ENCODE results near the gene SERPINH1.

The SERPINH1 gene

GRCh38 chr11:75533896-75534258 lies 28.2 kb upstream of the SERPINH1 start:
- DNase-seq: no peak

DNA sequence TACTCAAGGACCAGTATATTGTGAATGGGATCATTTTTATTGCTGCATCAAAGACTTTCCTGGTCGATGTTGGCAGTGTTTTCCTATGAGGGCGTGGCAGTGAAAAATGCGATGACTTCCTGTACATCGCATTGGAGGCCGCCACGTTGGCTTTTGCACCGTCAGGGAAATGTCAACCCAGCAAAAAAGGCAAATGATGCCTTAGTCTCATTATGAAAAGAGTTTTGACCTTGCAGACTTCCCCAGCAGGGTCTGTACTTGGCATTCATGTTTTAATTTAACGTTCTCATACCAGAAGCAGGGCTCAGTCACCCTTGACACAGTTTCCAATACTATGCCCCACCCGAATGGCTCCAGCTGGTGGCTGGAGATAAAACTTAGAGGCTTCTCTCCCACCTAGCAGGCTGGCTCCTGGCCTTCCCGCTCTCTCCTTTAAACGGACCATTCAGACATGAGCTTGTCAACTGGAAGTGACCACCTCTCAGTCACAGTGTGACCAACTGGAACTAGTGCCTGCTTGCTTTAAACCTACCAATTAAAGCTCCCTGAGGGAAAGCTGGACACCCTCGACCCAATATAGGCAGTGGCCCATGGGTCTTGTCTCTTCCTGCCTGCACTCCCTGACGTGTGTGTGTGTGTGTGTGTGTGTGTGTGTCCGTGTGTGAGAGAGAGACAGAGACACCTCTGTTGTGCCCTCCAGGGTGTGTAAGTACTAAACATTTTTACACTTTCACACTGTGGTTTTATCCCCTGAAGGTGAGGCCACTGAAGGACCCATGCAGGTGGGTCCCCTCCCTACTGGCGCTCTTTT lies 27.6 kb upstream of the SERPINH1 start:
- DNase-seq: no peak

DNA sequence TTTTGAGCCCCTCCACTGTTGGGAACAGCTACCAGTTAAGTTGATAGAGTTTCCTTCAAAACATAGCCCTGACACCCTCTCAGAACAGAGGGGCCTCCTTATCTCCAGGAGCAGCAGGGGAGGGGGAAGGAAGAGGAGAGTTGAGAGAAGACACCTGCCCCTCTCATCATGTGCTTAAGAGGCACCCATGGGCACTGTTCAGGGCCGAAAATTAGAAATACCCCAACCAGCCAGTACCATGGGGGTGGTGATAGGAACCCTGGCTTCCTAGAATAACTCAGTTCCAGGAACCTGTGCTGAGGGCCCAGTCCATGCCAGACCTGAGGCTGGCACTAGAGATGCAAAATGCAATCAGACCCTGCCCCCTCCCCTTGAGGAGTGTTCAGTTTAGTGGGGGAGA lies 27.0 kb upstream of the SERPINH1 start:
- no peak for DNase-seq

DNA sequence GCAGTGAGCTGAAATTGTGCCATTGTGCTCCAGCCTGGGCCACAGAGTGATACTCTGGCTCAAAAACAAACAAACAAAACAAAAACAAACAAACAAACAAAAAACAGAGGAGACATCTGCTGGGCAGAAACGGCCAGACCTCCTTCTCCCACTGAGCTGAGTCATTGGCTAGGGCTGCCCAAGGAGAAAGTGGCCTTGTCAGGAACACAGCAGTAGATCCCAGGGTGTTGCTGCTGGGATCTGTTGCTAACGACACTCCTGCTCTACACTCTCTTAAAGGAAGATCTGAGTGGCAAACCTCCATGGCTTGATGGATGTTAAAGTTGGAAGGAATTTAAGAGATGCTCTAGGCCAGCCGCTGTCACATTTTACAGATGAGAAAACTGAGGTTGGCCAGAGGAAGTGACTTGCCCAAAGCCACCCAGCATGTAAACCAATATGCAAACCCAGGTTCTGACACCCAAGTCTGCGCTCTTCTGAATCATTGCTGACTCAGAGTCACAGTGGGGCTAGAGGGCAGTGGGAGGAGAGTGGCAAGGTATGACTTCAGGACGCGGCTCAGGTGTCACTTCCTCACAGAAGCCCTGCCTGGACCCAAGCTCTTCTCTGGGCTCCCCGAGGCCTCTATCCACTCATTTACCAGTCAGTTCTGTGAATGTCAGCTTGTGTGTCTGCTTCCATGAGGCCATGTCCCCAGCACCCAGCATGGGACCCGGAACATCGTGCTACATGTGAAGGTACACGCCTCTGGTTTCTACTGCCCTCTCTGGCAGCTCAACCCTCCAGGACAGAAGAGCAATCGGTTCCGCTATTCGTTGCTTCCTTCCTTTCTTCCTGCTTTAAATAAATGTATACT lies 25.0 kb upstream of the SERPINH1 start:
- DNase-seq: no peak

DNA sequence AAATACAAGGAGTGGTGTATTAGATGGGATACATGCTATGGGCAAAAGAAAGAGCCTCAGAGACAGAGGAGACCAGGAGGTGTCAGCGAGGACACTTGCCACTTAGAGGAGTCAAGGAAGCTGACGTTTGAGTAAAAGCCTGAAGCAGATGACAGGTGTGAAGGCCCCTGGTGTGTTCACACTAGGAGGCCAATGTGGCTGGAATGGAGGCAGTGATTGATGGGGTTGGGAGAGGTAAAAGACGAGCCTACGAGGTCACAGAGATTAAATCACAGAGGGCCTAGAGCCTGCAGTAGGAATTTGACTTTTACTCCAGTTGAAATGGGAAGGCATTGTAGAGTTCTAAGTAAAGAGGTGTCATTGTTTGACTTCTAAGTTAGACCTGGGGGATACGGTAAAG lies 24.3 kb upstream of the SERPINH1 start:
- DNase-seq: no peak

DNA sequence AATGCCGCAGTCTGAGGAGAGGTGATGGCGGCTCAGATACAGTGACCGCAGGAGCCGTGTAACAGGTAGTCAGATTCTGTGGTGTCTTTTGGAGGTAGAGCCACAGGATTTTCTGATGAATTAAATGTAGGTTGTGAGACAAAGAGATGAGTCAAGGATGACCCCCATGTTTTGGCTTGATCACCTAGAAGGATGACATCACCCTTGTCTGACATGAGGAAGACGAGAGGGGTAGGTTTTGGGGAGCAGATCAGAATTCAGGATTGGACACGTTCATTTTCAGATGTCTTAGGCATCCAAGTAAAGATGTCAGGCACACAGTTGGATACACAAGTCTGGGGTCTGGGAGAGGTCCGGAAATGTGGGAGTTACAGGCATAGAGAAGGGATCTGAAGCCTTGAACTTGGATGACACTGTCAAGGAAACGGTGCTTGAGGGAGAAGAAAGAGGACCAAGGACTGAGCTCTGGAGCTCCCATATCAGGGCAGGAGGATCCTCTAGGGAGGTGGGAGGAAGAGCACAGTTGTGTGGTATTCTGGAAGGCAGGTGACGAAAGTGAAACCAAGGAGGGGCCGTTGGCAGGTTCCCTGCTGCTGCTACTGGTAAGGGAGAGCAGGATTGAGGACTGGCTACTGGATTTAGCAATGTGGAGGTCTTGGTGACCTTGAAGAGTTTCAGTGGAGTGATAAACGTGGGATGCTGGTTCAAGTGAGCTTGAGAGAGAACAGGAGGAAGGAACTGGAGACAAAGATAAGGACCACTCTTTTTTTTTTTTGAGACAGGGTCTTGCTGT lies 23.7 kb upstream of the SERPINH1 start:
- no peak for DNase-seq

- DNase-seq: no peak
Measured at GRCh38 chr11:75539459-75540334, 22.4 kb upstream of the SERPINH1 start.

DNA sequence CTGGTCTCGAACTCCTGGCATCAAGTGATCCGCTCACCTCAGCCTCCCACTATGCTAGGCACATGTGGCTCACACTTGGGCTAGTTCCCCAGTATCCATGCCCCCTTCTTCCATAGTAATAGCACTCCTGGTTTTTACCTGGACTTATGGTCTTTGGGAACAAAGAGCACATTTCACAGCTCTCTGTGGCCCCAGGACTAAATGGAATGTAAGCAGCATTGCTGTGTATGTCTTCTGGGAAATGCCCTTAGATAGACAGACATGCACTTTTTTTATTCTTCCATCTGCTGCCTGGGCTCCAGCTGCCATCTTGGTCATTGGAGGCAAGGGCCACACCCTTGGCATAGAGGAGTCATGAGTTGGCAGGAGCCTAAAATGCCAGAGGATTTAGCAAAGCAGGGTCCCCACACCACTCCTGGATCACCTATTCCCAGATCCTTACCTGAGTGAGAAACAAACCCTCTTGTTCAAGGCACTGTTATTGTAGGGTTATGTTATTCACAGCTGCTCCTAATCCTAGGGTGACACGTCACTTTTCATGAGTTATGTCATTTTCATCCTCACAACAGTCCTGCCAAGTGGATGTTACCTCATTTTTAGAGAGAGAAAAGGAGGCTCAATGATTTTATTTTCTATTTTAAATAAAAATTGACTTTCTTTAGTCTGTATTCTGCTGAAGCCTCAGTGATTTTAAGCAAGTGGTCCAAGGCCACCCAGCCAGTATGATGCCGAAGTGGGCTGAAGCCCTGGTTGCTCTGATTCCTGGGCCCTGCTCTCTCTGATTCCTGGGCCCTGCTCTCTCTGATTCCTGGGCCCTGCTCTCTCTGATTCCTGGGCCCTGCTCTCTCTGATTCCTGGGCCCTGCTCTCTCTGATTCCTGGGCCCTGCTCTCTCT lies 20.6 kb upstream of the SERPINH1 start:
- no peak for DNase-seq

- no peak for DNase-seq
Measured at GRCh38 chr11:75542088-75542438, 20.0 kb upstream of the SERPINH1 start.

- DNase-seq: no peak
Measured at GRCh38 chr11:75543806-75544205, 18.2 kb upstream of the SERPINH1 start.

DNA sequence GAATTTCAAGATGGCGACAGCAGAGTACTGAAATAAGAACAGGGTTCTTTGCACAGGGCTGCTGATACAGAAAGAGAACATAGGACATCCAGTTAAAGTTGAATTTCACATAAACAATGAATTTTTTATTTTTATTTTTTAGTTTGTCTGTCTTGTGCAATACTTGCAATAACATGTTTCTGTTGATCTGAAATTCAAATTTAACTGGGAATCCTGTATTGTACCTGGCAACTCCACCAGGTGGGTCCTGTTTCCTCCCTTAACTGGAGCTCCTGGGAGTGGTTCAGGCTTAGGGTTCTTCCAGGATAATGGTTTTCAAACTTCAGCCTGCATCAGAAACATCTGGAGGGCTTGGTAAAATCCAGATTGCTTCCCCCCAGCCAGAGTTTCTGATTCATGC lies 14.9 kb upstream of the SERPINH1 start:
- no peak for DNase-seq

DNA sequence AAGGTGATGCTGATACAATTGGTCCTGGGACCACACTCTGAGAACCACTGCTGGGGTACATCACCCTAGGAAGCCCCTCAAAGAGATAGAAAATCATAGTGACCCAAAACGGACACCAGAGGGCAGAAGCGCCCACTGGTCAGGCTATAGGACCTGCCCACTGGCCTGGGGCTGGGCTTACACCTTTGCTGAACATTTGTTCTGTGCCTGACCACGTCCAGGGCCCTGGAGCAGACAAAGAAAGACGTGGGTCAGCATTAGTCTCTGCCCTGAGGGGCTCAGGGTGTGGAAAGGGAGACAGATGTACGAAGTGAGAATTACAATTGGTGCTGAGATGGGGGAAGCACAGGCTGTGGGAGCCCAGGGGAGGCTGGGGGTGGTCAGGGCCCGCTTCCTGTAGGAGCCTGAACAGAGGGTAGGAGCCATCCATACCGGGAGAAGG lies 14.4 kb upstream of the SERPINH1 start:
- DNase-seq: peak; percentile 69

DNA sequence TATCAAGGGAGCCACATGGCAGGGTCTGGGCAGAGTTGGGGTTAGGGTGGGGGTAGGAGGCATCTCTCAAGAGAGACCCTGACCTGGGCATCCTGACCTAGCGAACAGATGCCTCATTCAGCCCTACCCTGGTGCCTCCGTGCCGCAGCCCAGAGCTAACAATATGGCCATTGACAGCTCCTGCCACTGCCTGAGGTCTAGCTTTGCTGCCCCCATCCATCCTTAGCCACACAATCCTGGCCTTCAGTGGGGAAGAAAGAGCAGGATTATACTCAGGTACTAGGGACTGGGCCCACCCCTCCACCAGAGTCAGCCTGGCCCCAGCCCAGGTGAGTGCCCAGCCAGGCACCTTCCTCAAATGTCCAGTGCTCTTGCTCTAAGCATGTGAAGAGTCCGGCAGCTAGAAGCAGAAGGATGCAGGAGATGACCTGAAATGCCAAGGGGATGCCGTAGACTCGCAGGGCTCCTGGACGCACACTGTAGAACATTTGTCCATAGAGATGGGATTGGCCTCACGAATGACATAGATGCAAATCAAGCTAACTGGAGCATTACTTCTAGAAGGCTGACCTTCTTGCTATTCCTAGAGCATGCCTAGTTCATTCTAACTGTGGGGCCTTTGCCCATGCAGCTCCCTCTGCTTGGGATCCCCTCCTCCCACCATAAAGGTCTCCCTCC lies 13.3 kb upstream of the SERPINH1 start:
- DNase-seq: no peak

DNA sequence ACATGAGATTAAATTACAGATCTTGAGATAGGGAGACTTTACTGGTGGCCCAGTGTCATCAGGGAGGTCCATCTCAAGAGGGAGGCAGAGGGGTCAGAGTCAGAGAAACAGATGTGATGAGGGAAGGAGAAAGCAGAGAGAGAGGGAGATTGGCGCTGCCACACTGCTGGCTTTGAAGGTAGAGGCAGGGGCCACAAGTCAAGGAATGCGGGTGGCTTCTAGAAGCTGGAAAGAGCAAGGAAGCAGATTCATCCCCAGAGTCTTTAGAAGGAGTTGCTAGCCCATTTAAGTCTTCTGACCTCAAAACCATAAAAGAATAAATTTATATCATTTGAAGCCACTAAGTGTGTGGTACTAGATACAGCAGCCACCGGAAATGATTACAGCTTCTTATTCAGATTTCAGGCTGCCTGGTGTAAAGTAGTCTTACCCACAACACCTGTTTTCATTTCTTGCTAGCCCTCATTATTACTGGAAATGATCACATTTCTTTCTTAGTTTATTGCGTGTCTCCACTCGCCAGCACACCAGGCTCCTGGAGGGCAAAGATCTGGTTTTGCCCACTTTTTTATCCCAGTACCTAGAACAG lies 12.6 kb upstream of the SERPINH1 start:
- DNase-seq: no peak

- DNase-seq: no peak
Measured at GRCh38 chr11:75553182-75553581, 8.9 kb upstream of the SERPINH1 start.

GRCh38 chr11:75553889-75554257 lies 8.2 kb upstream of the SERPINH1 start:
- DNase-seq: no peak

- DNase-seq: peak; percentile 76
Measured at GRCh38 chr11:75554258-75555022, 7.6 kb upstream of the SERPINH1 start.

DNA sequence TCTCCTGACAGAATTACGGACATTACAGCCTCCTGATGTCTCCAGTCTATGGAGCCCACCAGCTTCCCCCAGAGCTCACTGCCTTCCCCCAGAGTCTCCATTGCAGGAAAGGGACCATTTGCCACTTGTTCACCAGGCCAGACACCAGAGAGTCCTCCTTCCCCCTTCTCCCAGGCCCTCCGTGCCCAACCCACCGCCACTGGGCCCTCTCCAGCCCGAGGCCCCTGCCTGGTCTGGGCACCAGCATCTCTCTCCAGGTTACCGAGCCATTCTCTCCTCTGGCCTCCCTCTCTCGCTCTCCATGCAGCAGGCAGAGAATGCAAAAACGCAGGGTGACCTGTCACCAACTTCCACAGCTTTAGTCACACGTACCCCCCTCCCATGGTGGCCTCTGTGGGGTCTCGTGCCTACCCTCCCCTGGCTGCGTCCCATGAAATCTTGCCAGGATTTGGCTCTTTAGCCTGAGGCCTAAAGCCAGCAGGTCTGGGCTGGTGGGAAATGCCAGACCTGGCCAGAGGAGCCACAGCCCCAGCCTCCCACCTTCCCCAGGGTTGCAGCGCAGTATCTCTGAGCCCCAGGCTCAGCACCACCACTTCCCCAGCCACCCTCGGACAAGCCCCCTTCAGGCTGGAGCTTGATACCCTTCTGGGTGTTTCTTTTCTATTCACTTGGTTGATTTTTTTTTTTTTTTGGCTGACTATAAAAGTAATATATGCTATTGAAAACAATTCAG lies 6.8 kb upstream of the SERPINH1 start:
- no peak for DNase-seq

- DNase-seq: no peak
Measured at GRCh38 chr11:75556275-75556674, 5.8 kb upstream of the SERPINH1 start.

All from DMS79 treated with DMSO at 0.1 percent for 48 hours (cell line).